Fibroblast of pulmonary artery (primary cell): Measurements from ENCODE around the gene TCF7L1.
A peak's percentile ranks its signal among the peaks of the same experiment; 100 is the strongest.
"Not testable (repeated sequence)": the region's sequence is repeated elsewhere in the genome, so short reads cannot be mapped to it uniquely, and the experiment has no call there.

Experiments
- DNase-seq: peaks from one replicate; pipeline ENCODE4 v3.0.0-alpha.2; 2010; ENCODE audit warnings: low read depth
- H3K4me3 ChIP-seq: replicated peaks from 2 replicates; pipeline ENCODE4 v1.5.1; 2011; ENCODE audit warnings: low read depth, mild to moderate bottlenecking, control low read depth, low read length, moderate library complexity
- CTCF ChIP-seq: IDR thresholded peaks from 2 replicates; pipeline ENCODE4 v1.5.1; 2011; ENCODE audit warnings: mild to moderate bottlenecking, control low read depth, low read length, inconsistent platforms; ENCODE audit errors: missing control alignments

The TCF7L1 gene

GRCh38 chr2:85199698-85200097 lies 66.5 kb downstream of the TCF7L1 start:
- TF ChIP-seq CTCF, result no peak
- DNase-seq, result peak; percentile 74
- H3K4me3 ChIP-seq, result no peak overlapping the region

- H3K4me3 ChIP-seq, result no peak overlapping the region
- no peak for TF ChIP-seq CTCF
- no peak for DNase-seq
Measured at GRCh38 chr2:85209887-85210286, 76.7 kb downstream of the TCF7L1 start.

- no peak for TF ChIP-seq CTCF
- DNase-seq, result no peak
- H3K4me3 ChIP-seq, result no peak overlapping the region
Measured at GRCh38 chr2:85210511-85210910, 77.3 kb downstream of the TCF7L1 start.

- H3K4me3 ChIP-seq, DNase-seq: not testable (repeated sequence)
Measured at GRCh38 chr2:85211606-85212005, 78.4 kb downstream of the TCF7L1 start.

GRCh38 chr2:85212841-85213240 lies 79.6 kb downstream of the TCF7L1 start:
- no peak for DNase-seq
- no peak overlapping the region for H3K4me3 ChIP-seq
- TF ChIP-seq CTCF, result no peak

- no peak overlapping the region for H3K4me3 ChIP-seq
- no peak for TF ChIP-seq CTCF
- DNase-seq, result no peak
Measured at GRCh38 chr2:85213404-85213803, 80.2 kb downstream of the TCF7L1 start.

- DNase-seq, result no peak
- no peak overlapping the region for H3K4me3 ChIP-seq
- no peak for TF ChIP-seq CTCF
Measured at GRCh38 chr2:85213901-85214512, 80.8 kb downstream of the TCF7L1 start.
